Left lobe of liver (tissue), 2 donors: ENCODE data around the gene DYDC2. TPM values are rescaled to one million over a fixed set of nuclear protein-coding genes. Genes with fewer than 3 reads are reported as not detected.
A peak's percentile ranks its signal among the peaks of the same experiment; 100 is the strongest.

Experiments
- ATAC-seq: fragments of 200-7000 bp; cut with Tn5 transposase; one replicate; pipeline ENCODE4 v1.9.1; 2020; ENCODE audit warnings: mild to moderate bottlenecking, moderate library complexity
- DNase-seq: peaks from one replicate; pipeline ENCODE4 v3.0.0-alpha.2; 2020; ENCODE audit warnings: low spot score
- total RNA-seq: library from RNA; stranded (reverse); gene quantifications from one replicate; pipeline ENCODE4 v1.2.1, GENCODE V29; 2021
- donor health status: DM: no; HTN: no; CAD: no; lungs with moderate emphysema.
- donor health status: DM: no; HTN: yes; CAD: no.

The DYDC2 gene
- total RNA-seq, 1 donor from 2014 or later: 0.48 TPM

DNA sequence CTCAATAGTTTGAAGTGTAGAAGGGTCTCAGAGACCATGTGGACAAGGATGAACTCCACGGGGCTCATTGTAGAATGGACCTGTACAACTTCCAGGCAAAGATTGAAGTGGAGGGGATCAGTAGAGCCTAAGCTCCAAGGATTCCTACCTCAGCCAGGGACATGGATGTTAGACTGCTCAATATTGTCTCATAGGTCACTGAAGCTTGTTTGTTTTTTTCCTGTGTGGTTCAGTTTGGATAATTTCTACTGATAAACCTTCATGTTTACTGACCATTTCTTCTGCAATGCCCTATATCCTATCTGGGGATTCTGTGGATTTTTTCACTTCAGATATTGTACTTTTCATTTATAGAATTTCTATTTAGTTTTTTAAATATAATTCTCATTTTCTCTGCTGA, 8.9 kb downstream of the DYDC2 start:
- ATAC-seq: peak; percentile 67

DNA sequence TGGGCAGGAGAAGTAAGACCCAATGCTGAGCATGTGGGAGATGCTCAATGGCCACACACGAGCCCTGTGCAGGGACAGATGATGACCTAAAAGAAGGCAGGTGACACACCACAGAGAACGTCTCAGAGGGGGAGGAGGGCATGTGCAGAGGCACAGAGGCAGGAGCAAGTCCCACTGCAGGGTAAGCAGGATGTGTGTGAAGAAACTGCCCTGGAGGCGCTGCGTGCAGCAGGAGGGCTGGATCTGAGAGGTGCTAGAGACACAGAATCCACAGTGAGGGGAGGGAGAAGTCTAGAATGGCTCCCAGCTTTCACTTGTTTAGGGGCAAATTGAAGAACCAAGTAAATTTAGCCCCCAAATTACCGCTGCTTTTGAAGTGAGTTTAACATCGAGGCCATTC, 14.9 kb downstream of the DYDC2 start:
- no peak for ATAC-seq
- DNase-seq: no peak

More for the DNA sequence above, 8.9 kb downstream of the DYDC2 start:
- no peak for DNase-seq

DNA sequence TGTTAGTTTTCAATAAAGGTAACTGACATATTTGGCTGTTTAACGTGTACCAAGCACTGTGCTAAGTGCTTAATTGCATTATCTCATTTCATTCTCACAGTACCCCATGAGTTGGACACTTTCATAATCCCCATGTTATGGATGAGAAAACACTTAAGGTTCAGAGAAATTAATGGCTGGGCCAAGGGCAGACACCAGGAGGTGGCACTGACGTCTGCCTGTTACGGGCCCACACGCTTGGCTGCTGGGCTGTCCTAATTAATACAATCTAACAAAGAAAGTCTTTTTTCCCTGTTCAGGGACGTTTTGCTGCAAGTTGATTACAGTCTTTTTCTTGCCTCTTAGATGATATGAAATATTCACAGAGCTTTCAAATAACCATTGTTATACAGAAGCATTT, 16.1 kb downstream of the DYDC2 start:
- no peak for ATAC-seq
- DNase-seq: no peak

DNA sequence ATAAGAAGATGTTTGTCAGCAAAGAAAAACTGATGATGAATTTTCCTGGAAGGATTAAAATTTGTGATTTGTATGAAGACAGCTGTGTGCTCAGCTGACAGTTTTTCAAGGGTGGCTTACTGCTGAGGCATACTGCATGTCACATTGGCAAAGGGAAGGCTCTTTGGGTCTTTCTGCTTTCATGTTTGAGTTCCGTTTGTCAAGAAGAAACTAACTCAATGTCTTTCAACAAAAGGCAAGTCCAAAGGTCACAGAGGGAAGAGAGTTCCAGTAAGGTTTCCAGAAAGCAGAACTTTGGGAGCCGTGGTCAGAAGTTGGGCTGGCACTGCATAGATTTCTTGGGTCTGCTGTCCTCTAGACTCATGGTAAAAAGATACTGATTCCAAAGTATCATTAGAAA, 16.9 kb downstream of the DYDC2 start:
- ATAC-seq: no peak
- DNase-seq: no peak

DNA sequence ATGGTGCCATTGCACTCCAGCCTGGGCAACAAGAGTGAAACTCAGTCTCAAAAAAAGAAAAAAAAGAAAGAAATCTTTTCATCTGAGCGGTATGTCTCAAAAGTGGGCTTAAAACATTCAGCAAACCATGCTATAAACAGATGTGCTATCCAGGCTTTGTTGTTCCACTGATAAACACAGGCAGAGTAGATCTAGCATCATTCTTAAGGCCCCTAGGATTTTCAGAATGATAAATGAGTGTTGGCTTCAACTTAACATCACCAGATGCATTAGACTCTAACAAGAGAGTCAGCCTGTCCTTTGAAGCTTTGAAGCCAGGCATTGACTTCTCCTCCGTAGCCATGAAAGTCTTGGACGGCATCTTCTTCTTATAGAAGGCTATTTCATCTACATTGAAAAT, 23.1 kb downstream of the DYDC2 start:
- ATAC-seq (no peak), DNase-seq (no peak)

DNA sequence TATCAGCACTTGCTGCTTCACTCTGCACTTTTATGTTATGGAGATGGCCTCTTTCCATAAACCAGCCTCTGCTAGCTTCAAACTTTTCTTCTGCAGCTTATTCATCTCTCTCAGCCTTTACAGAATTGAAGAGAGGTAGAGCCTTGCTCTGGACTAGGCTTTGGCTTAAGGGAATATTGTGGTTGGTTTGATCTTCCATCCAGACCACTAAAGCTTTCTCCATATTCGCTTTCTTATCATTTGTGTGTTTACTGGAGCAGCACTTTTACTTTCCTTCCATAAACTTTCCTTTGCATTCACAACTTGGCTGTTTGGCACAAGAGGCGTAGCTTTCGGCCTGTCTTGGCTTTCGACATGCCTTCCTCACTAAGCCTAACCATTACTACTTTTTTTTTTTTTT, 23.6 kb downstream of the DYDC2 start:
- ATAC-seq: no peak
- no peak for DNase-seq

DNA sequence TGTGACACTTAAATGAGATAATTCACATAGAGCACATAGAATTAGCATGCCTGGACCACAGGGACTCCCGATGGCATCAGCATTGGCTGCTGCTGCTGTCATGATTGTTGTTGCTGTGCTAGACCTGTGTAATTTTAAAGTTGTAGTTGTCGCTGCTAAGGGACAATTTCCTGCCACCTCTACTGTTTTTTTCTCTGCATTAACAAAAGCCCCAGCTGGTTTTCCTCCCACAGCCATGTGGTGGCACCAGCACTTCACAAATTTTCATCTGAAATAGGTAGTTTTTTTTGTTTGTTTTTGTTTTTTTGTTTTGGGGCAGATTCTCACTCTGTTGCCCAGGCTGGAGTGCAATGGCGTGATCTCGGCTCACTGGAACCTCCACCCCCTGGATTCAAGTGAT, 26.4 kb downstream of the DYDC2 start:
- DNase-seq (peak; percentile 57), ATAC-seq (peak; percentile 69)

DNA sequence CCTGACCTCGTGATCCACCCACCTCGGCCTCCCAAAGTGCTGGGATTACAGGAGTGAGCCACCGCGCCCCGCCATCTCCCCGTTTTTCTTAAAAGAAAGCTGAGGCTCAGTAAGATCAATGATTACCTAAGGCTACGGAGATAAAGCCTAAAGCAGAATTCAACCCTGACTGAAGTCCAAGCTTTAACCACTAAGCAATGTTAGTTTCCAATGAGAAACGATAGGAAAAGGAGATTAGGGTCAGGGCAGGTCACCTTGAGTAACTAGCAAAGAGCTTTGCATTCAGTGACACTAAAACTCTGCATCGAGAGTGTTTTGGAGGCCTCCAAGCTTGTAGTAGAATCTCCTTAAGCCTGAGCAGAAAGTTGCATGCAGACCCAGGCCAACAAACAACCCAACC, 34.2 kb downstream of the DYDC2 start:
- DNase-seq (no peak), ATAC-seq (no peak)

DNA sequence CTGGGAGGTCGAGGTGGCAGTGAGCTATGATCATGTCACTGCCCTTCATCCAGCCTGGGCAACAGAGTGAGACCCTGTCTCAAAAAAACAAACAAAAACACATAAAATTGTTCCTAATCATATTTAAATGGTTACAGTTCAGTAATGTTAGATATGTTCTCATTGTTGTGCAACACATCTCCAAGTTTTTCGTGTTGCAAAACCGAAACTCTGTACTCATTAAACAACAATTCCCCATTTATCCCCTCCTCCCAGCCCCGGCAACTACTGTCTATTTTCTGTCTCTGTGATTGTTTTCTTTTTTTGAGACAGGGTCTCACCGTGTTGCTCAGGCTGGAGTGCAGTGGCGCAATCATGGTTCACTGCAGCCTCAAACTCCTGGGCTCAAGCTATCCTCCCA, 35.7 kb downstream of the DYDC2 start:
- no peak for DNase-seq
- peak; percentile 71 for ATAC-seq

DNA sequence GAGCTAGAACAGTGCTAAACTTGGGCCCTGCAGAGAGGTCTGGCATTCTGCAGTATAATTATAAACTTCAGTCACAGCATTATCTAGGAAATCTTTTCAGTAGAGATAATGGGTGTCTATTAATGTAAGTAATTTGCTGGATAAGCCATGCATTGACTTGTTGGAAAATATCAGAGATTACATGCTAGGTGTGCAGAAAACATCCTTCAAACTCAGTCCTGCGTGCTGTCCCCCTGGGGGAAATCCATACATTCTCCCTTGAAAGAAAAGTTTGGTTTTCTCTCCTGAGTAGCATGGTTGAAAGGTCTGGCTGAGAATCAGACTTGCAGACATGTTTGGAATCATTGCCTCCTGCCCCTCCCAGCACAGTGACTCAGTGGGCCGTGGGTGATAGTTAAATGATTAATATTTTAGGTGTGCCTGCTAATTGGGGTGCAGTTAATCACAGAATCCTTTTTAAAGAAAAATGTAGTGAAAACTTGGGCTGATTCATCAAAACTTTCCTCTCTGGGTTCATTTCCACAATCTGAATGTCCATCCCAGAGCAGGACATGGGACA, 37.9 kb downstream of the DYDC2 start:
- DNase-seq: no peak
- no peak for ATAC-seq

DNA sequence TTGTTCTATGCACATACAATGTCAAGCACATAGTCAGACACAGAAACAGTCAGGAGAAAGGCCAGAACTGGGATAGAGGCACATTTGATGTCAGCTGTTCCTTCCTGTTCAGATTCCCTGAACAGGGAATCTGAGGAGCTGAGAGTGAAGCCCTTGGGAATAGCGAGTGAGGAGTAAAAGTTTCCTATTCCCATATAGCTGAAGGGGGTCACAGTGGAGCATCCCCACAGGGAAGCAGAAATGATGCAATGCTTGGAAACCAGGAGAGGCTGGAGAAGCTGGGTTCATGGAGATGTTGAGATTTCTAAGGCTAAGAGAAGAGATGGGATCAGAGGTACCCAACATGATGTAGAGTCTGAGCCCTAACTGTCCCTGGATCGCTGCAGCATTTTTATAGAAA, 40.4 kb downstream of the DYDC2 start:
- no peak for ATAC-seq

DNA sequence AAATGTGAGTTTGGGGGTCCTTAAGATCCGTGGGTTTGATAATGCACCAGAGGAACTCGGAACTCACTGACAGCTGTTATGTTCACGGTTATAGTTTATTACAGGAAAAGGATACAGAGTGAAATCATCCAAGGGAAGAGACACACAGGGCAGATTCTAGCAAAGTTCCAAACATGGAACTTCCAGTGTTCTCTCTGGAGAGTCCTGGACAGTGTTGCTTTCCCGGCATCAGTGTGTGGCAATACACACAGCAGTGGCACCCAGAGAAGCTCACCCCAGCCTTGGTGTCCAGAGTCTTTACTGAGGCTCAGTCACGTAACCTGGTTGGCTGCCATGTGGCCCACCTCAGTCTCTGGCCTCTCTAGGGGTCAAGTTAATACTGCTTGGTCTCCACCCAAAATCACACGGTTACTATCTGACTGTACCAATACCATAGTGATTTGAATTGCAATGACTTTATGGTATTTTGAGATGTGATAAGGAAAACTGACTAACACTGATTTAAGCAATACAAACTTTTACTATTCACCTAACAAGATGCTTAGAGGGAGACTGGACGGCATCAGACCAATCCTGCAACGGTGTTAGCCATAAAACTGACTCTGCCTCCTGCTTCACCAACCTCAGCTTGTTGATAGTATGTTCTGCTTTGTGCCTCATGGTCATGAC, 43.7 kb downstream of the DYDC2 start:
- no peak for DNase-seq
- ATAC-seq: no peak

More for the DNA sequence above, 40.4 kb downstream of the DYDC2 start:
- DNase-seq: no peak

DNA sequence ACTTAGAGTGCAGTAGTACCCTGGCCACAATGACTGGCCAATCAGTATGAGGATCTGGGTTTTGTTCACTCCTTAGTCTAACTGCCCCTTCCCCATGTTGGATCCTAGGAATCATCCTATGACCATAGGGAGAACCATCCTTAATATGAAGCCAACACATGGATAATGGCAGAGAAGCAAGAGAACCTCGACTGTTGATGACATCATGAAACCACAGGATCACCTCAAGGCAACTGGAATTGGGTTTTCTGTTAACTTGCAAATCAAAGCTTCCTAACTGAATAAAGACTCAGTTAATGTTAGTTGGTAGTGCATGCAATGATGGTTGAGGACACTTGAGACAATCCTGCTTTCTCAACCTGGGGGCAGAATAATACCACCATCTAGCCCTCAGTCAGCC, 48.5 kb downstream of the DYDC2 start:
- DNase-seq: no peak
- no peak for ATAC-seq

DNA sequence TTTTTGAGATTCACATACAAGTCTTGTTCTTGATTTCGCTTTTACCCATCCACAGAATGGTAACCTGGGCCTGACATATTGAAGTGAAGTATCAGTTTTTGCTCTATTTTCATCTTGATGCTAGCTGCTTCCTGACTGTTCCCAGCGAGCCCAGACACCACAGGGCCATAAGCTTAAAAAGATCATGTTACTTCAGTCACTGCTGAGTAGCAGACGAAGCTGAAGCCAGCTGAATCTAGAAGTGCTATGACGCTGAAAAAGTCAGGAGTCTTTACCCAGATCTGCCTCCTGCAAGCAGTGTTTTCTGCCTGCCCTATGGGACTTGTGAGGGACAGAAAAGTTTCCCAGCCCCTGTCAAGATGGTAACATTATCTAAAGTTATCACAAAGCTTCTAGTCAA, 49.0 kb downstream of the DYDC2 start:
- no peak for DNase-seq
- no peak for ATAC-seq

DNA sequence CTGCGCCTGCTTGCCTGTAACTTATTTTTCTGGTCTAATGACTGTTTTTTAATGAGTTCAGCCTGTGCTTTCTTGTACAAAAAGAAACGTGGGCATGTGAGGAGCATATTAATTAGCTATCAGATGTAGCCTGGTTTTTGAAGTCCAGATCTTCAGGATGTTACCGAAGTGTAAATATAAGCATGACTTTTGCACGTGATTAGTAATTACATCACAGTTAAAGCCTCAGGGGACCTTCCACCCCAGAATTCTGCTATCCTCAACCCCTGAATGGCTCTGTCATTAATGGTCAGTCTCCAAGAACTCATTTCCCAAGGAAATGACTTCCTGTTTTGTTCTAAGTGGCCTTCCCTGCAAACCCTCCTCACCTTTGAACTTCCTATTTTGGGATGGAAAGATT, 49.6 kb downstream of the DYDC2 start:
- ATAC-seq: no peak
- no peak for DNase-seq

DNA sequence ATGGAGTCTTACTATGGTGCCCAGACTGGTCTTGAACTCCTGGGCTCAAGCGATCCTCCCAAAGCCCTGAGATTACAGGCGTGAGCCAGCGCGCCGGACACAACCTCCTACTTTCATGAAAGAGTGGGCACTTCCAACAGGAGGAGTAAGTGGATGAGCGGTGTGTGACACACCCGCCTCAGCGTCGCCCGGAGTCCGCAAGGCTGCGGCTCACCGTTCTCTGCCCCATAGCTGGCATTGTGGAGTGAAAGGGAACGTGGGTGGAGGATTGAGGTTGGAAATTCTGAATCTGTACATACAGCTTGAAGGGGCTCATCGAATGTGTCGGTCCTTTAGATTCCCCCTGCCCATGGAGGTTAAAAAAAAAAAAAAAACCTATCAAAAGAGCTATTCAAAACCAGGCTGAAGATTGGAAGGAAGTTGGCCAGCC, 51.2 kb downstream of the DYDC2 start:
- peak; percentile 67 for ATAC-seq
- DNase-seq: peak; percentile 66

DNA sequence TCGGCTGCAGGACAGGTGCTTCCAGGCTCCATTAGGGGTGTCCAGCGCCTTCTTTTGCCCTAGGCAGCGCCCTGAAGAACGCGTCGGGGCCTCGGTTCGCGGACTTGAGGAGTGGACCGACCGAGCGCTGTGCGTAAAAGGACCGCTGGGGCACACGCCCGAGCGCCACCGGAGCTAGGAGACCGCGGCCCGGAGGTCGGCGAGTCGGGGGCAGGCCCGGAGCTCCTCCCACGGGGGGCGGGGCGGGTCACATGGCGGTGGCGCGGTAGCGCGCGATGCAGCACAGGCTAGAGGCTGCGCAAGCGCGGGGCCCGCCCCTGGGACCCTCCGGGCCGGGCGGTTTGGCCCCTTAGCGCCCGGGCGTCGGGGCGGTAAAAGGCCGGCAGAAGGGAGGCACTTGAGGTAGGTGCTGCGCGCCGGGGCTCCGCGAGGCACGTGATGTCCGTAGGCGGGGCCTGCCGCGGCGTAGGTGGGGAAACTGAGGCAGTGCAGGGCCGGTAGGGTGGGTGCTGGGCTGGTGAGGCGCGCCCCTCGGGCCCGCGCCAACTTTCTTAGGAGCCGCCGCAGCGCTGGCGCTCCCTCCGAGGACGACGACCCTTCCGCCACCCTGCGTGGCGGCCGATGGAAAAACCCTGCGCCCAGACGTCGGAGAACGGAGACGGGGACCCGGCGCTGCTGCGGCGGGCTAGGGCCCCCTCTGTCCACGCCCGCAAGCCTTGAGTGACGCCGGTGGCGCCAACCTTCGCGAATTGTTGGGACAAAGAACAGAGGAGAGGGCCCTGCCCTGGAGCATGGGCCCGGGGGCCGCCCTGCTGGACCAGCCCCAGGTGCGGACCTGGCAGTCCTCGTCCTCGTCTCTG, 51.9 kb downstream of the DYDC2 start, which contains the start of gene PRXL2A:
Gene PRXL2A, plus strand, starts transcription at position 310 of the 860 bp plus-strand sequence. CDS start 11,917 bp downstream, outside the sequence.
- DNase-seq (peak; percentile 92), ATAC-seq (peak; percentile 88)

DNA sequence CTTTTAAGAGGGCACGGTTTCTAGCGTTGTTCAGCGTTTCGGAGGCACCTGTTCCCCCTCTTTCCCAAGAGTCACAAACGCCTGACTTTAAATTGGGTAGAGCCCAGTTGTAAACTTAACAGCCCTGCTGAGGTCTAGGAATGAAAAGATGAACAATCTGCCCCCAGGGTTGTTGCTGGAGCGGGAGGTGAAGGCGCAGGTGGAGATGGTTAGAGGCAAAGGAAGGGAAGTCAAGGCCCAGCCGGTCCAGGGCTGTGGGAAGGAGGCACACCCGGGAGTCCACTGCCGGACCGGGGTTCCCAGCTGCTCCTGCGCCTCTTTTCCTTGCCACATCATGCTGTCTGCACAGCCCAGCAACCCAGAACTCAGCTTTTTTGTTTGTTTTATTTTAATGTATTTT, 52.5 kb downstream of the DYDC2 start:
- ATAC-seq: no peak
- DNase-seq: no peak

DNA sequence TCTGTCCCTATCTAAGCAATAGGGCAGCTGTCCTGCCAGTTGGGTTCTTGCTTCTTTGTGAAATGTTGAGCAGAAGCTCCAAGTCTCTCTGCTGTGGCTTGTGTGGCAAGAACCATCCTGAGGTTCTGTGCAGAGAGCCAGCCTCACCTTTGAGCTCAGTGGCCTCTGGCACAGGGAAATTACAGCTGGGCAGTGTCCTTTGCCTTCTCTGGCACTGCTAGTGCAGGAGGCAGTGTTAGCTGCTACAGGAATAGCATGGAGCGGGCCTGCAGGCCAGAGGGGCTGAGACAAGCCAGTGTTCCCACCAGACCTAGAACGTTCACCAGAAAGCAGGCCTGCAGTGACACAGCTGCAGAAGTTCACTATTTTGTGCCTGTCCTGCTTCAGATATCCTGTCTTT, 53.5 kb downstream of the DYDC2 start:
- DNase-seq: peak; percentile 87
- ATAC-seq: peak; percentile 69

DNA sequence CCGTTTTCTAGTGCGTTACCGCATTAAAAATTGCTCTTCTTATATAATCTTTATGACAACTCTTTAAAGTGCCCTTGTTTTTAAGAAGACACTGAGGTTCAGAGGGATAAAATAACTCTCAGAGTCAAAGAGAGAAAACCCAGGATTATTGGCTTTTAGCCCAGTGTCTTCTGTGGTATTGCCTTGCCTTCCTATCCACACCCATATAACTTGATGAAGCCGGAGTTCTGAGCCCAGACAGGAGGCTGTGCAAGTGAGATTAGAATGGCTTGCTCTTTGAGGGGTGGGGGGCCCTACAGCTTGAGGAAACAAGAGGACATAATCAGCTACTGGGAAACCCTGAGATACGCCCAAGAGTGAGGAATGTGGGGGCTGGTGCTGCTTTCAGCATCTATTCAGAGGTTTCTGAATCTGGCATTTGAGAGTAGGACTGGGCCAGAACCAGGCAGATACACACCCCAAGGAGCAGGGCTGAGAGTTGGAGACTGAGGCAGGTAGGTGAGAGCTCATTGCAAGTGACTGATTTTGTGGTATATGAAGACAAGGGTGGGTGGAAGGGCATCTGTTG, 54.1 kb downstream of the DYDC2 start:
- ATAC-seq (no peak), DNase-seq (no peak)

DNA sequence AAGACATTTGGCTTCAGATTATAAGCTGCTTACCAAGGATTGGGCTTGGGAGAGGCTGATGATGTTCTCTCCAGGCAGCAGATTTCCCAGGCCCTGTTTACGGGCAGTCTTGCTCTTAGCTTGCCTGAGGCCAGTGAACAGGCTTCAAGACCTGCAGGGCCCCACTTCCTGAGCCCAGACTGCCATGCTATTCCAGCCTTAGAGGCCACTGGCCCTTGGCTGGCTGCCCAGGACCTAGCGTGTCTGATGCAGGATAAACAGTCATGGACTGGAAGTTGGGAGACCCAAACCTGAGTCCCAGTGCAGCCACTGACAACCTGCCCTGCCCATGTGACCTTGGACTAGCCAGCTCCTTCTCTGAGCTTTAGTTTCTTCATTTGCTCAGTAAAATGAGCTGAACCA, 54.7 kb downstream of the DYDC2 start:
- DNase-seq: peak; percentile 67
- ATAC-seq: no peak
